Brain pericyte (primary cell): ENCODE data around the gene SCG3.

Source experiments
- DNase-seq: peaks from one replicate; pipeline ENCODE4 v3.0.0-alpha.2; 2012; ENCODE audit warnings: low read depth, low spot score

SCG3 gene

GRCh38 chr15:51678096-51678495, 3.2 kb upstream of the SCG3 start:
- no peak for DNase-seq

GRCh38 chr15:51680321-51680720, 982 bp upstream of the SCG3 start:
- no peak for DNase-seq

- no peak for DNase-seq
Observed at GRCh38 chr15:51687565-51687964, 6.3 kb downstream of the SCG3 start.

- DNase-seq, result no peak
Observed at GRCh38 chr15:51688863-51689262, 7.6 kb downstream of the SCG3 start.

- no peak for DNase-seq
Observed at GRCh38 chr15:51692154-51692553, 10.9 kb downstream of the SCG3 start.

GRCh38 chr15:51696566-51696965, 15.3 kb downstream of the SCG3 start:
- DNase-seq, result no peak

GRCh38 chr15:51697163-51697562, 15.9 kb downstream of the SCG3 start:
- DNase-seq, result no peak

GRCh38 chr15:51699373-51699772, 18.1 kb downstream of the SCG3 start:
- no peak for DNase-seq

- no peak for DNase-seq
Observed at GRCh38 chr15:51702710-51703109, 21.4 kb downstream of the SCG3 start.

- DNase-seq, result no peak
Observed at GRCh38 chr15:51706291-51706690, 25.0 kb downstream of the SCG3 start.

GRCh38 chr15:51706926-51707608, 25.8 kb downstream of the SCG3 start:
- DNase-seq, result no peak

GRCh38 chr15:51708013-51708412, 26.7 kb downstream of the SCG3 start:
- DNase-seq, result no peak

GRCh38 chr15:51709031-51709430, 27.7 kb downstream of the SCG3 start:
- no peak for DNase-seq

GRCh38 chr15:51714162-51714561, 32.9 kb downstream of the SCG3 start:
- DNase-seq, result no peak

GRCh38 chr15:51714911-51715310, 33.6 kb downstream of the SCG3 start:
- no peak for DNase-seq

GRCh38 chr15:51718219-51718618, 36.9 kb downstream of the SCG3 start:
- no peak for DNase-seq

GRCh38 chr15:51718746-51719145, 37.4 kb downstream of the SCG3 start:
- DNase-seq, result no peak

GRCh38 chr15:51720201-51720995, 39.1 kb downstream of the SCG3 start:
- DNase-seq, result no peak

- DNase-seq, result no peak
Observed at GRCh38 chr15:51721199-51721960, 40.1 kb downstream of the SCG3 start.

GRCh38 chr15:51724199-51724598, 42.9 kb downstream of the SCG3 start:
- DNase-seq, result no peak

- DNase-seq, result no peak
Observed at GRCh38 chr15:51724673-51725072, 43.4 kb downstream of the SCG3 start.

GRCh38 chr15:51726302-51727073, 45.2 kb downstream of the SCG3 start:
- no peak for DNase-seq
